SJSA1 (cell line): ENCODE results near the gene KIF9. TPM values are rescaled to one million over a fixed set of nuclear protein-coding genes. Genes with fewer than 3 reads are reported as not detected.
"Not testable (repeated sequence)": the region's sequence is repeated elsewhere in the genome, so short reads cannot be mapped to it uniquely, and the experiment has no call there.

Experiments used
- DNase-seq, 2 experiments: peaks; one replicate each; pipeline ENCODE4 v3.0.0-alpha.2; 2015 to 2020; ENCODE audit warnings: low spot score in 2 of 2, low read depth in 1 of 2
- H3K27ac ChIP-seq: fragments of 250-450 bp; sonication (Bioruptor Pico); 2 replicates; pipeline ENCODE4 v1.5.1; 2020; ENCODE audit warnings: mild to moderate bottlenecking, moderate library complexity
- H3K27me3 ChIP-seq: fragments of 250-450 bp; sonication (Bioruptor Pico); replicated peaks from 2 replicates; pipeline ENCODE4 v1.5.1; 2020; ENCODE audit warnings: mild to moderate bottlenecking, moderate library complexity
- H3K36me3 ChIP-seq: fragments of 250-450 bp; sonication (Bioruptor Pico); 2 replicates; pipeline ENCODE4 v1.5.1; 2020; ENCODE audit warnings: mild to moderate bottlenecking
- H3K4me1 ChIP-seq: fragments of 250-450 bp; sonication (Bioruptor Pico); replicated peaks from 2 replicates; pipeline ENCODE4 v1.6.1; 2021; ENCODE audit warnings: mild to moderate bottlenecking
- H3K4me3 ChIP-seq: fragments of 250-450 bp; sonication (Bioruptor Pico); 2 replicates; pipeline ENCODE4 v1.5.1; 2020; ENCODE audit warnings: mild to moderate bottlenecking
- H3K9me3 ChIP-seq: fragments of 250-450 bp; sonication (Bioruptor Pico); replicated peaks from 2 replicates; pipeline ENCODE4 v1.5.1; 2020; ENCODE audit warnings: mild to moderate bottlenecking
- total RNA-seq: library from RNA; depleted of rRNA; stranded (reverse); fragments of >200 nt; shearing (Covaris generic); gene quantifications from 2 replicates; pipeline ENCODE4 v1.2.3, GENCODE V29; 2014

Gene KIF9
- total RNA-seq, 1 experiment from 2014 or later: 3.2 TPM

DNA sequence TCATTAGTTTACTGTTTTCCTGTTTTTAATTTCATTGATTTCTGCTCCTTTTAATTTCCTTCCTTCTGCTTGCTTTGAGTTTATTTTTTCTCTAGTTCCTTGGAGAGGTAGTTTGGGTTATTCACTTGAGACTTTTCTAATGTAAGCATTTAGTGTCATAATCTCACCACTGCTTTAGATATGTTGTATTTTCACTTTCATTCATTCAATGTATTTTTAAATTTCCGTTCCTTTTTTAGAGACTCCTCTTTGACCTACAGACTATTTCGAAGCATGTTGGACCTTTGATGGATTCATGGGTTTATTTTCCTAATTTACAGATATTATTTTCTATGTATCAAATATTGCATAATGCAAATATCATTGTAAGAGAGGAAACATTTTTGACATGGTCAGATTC lies 23.4 kb upstream of the KIF9 start:
- Histone ChIP-seq H3K27ac (no peak overlapping the region), H3K27me3 (no peaks in the 10 kb centered on the region), H3K4me3 (no peak overlapping the region), H3K36me3 (no peaks in the 10 kb centered on the region; the same call in none of the 2 replicates), H3K9me3 (no peaks in the 10 kb centered on the region), H3K4me1 (no peaks in the 10 kb centered on the region)
- DNase-seq: no peak

DNA sequence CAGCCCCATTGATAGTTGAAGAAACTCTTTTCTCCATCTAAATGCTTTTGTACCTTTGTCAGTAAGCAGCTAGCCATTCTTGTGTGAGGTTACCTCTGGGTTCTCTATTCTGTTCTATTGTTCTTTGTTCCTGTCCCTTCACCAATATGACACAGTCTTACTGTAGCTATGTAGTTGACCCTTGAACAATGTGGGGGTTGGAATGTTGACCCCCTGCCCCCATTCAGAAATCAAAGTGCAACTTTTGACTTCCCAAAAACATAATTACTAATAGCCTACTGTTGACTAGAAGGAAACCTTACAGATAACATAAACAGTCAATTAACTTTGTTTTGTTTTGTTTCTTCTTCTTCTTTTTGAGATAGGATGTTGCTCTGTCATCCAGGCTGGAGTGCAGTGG lies 18.9 kb upstream of the KIF9 start:
- Histone ChIP-seq H3K36me3 (no peaks in the 10 kb centered on the region; the same call in none of the 2 replicates), H3K4me3 (no peak overlapping the region), H3K9me3 (no peaks in the 10 kb centered on the region), H3K4me1 (no peaks in the 10 kb centered on the region), H3K27ac (no peak overlapping the region), H3K27me3 (no peaks in the 10 kb centered on the region)
- DNase-seq: no peak

DNA sequence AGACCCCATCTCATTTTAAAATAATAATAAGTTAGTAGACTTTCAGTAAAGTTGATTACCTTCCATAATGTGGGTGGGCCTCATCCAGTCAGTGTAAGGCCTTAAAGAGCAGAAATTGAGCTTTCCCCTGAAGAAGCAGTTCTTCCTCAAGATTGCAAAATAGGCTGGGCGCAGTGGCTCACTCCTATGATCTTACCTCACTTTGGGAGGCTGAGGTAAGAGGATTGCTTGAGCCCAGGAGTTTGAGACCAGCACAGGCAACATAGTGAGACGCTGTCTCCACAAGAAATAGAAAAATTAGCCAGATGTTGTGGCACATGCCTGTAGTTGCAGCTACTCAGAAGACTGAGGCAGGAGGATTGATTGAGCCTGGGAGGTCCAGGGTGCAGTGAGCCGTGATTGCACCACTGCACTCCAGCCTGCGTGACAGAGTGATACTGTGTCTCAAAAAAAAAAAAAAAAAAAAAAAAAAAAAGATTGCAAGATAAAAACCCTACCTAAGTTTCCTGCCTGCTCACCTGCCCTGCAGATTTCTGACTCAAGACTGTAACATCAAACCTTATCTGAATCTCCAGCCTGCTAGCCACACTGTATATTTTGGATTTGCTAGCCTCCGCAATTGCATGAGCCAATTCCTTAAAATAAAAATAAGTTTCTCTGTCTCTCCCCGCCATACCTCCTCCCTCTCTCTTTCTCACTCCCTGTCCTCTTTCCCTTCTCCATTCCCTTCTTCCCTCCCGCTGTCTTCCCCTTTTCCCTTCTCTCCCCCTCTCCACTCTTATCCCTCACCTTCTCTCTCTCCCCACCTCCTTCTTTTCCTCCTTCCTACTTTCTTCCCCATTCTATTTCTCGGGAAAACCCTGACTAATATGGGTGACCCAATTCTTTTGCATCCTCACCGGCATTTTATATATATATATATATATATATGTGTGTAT lies 17.1 kb upstream of the KIF9 start:
- Histone ChIP-seq H3K4me3 (no peak overlapping the region), H3K27ac (no peak overlapping the region), H3K9me3 (no peaks in the 10 kb centered on the region), H3K4me1 (no peaks in the 10 kb centered on the region), H3K27me3 (no peaks in the 10 kb centered on the region), H3K36me3 (no peaks in the 10 kb centered on the region; the same call in none of the 2 replicates)
- DNase-seq: no peak

DNA sequence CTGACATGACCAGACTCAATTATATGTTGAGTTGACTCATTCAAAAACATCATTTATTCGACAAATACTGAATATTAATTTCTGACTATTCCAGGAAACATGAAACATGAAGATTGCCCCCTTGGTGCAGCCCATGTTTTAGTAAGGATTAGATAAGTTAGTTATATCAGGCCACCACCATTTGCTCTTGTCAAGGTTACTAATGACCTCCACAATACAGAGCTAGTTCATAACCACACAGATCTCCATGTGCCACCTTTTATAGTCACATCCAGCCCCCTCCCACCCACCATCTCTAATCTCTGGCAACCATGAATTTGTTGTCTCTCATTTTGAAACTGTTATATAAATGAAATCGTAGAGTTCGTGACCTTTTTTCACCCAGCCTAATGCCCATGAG lies 15.8 kb upstream of the KIF9 start:
- Histone ChIP-seq H3K4me3 (no peak overlapping the region), H3K4me1 (no peaks in the 10 kb centered on the region), H3K27me3 (no peaks in the 10 kb centered on the region), H3K27ac (no peak overlapping the region), H3K36me3 (no peaks in the 10 kb centered on the region; the same call in none of the 2 replicates), H3K9me3 (no peaks in the 10 kb centered on the region)
- DNase-seq: no peak

DNA sequence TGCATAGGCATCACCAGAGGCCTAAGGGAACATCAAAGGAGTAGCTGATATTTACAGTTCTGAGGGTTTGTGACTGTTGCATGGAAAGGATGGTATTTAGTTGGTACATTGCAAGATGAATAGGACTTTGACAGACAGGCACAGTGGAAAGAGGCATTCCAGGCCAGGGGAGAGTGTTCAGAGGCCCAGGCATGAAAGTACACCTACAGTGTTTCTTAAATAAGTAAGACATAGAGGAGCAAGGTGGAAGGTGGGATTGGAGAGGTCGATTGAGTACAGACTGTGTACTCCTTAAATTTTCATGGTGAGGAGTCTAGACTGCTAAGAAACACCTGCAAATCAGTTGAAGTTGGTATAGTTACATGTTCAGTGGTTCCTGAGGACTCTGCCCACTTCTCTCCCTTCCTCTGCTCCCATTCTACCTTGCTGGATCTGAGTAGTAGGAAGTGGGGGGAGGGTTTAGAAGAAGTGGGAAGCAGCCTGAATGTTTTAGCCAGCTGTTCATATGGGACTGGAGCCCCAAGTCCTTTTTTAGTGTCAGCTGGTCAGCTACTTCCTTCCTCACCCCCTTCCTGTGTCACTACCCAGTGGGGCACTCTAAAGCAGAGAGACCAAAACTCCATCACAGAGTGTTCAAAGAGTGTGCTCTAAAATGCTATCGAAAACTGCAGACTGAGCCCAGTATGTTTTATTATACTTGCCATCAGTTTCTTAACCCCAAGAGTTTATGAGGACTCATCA lies 14.1 kb upstream of the KIF9 start:
- Histone ChIP-seq H3K27me3 (no peaks in the 10 kb centered on the region), H3K36me3 (no peaks in the 10 kb centered on the region), H3K27ac (no peak overlapping the region), H3K4me3 (no peak overlapping the region), H3K9me3 (no peaks in the 10 kb centered on the region), H3K4me1 (no peaks in the 10 kb centered on the region)
- no peak for DNase-seq

DNA sequence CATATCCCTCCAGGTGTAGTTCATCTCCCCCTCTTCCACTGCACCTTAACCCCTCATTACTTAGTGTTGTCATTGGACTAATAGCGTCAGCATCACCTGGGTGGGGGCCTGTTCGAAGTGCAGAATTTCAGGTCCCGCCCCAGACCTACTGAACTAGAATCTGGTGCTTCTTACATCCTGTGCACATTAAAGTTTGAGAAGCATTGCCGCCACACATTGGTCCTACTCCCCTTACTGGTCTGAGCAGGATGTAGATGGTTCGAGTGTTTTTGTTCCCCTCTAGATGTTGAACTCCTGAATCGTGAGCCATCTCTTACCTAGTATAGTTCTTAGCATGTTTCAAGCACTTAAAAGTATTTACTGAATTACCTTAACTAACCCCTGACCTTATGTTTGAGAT lies 13.4 kb upstream of the KIF9 start:
- Histone ChIP-seq H3K4me3 (no peak overlapping the region), H3K27me3 (no peaks in the 10 kb centered on the region), H3K9me3 (no peaks in the 10 kb centered on the region), H3K27ac (no peak overlapping the region), H3K4me1 (no peaks in the 10 kb centered on the region), H3K36me3 (no peaks in the 10 kb centered on the region; the same call in 1 of the 2 replicates)
- no peak for DNase-seq

DNA sequence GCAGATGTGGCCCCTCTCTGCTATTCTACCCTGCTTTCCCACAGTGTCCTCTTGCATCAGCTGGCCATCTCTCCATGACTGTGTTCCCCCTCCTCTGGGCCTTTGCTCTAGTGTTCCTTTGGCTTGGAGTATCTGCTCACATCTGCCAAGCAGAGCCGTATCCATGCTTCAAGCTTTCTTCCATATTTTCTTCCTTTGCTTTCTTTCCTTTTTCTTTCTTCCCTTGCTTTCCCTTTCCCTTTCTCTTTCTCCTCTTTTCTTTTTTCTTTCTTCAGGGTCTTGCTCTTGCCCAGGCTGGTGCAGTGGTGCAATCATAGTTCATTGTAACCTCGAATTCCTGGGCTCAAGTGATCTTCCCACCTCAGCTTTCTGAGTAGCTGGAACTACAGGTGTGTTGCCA lies 12.7 kb upstream of the KIF9 start:
- no peak for DNase-seq
- Histone ChIP-seq H3K27ac (no peak overlapping the region), H3K4me3 (no peak overlapping the region)

DNA sequence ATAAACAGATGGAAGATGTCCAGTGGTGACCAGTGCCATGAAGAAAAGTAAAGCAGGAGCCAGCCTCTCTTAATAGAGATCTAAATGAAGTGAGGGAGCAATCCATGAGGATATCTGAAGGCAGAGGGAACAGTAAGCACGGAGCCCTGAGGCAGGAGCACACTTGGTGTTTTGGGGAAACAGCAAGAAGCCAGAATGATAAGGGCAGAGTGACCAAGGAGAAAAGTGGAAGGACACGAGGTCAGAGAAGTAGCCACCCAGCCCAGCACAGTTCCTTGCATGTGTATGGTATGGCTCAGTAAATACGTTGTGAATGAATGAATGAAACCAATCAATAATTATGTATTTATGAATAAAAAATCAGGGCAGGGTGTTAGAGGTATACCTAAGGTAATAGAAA lies 11.8 kb upstream of the KIF9 start:
- H3K27me3 ChIP-seq: no peaks in the 10 kb centered on the region
- no peaks in the 10 kb centered on the region; the same call in 1 of the 2 replicates for H3K36me3 ChIP-seq
- H3K27ac ChIP-seq: no peak overlapping the region
- H3K9me3 ChIP-seq: no peaks in the 10 kb centered on the region
- H3K4me3 ChIP-seq: no peak overlapping the region
- H3K4me1 ChIP-seq: no peaks in the 10 kb centered on the region
- no peak for DNase-seq

More for the DNA sequence above, 12.7 kb upstream of the KIF9 start:
- Histone ChIP-seq H3K9me3 (no peaks in the 10 kb centered on the region), H3K4me1 (no peaks in the 10 kb centered on the region), H3K36me3 (no peaks in the 10 kb centered on the region; the same call in 1 of the 2 replicates), H3K27me3 (no peaks in the 10 kb centered on the region)

DNA sequence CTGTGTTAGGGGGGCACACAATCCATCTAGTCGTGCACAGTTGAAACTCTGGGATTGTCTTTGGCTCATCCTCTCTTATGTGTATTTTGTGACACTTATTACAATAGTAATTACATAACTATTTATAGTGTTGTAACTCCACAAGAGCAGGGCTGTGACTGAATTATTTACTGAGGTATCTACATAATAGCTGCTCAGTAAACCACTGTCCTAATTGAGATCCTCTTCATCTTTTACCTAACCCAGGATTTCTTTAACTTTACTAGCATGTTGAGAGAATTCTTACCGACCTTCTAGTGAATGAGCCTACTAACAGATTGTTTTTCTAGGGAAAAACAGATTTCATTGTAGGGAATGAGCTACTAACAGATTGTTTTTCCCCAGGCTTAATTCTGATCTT lies 11.2 kb upstream of the KIF9 start:
- no peak overlapping the region for H3K4me3 ChIP-seq
- H3K36me3 ChIP-seq: no peaks in the 10 kb centered on the region; the same call in 1 of the 2 replicates
- H3K27ac ChIP-seq: no peak overlapping the region
- no peaks in the 10 kb centered on the region for H3K4me1 ChIP-seq
- no peak for DNase-seq
- no peaks in the 10 kb centered on the region for H3K27me3 ChIP-seq
- H3K9me3 ChIP-seq: no peaks in the 10 kb centered on the region

DNA sequence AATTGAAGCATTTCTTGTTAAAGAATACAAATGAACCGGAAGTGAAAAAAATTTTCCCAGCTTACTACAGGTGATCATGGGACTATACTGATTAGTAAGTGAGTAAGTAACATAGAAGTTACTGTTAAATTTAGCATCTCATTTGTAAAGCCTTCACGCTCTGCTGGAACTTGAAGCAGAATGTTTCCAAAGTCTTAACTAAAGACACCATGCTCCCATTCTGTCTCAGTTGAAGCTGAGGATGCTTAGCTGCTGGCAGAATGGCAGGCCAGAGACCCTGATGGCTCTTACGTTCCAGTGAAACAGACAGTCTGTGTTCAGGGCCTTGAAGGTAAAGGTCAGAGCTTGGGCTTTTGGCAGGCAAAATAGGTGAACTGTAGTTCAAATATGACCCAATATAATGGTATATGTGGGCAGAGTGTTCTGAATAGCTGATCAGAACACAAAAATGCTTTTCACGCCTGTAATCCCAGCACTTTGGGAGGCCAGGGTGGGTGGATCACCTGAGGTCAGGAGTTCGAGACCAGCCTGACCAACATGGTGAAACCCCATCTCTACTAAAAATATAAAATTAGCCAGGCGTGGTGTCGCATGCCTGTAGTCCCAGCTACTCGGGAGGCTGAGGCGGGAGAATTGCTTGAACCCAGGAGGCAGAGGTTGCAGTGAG lies 9.3 kb upstream of the KIF9 start:
- not testable (repeated sequence) for H3K9me3 ChIP-seq, H3K27ac ChIP-seq, H3K36me3 ChIP-seq, H3K4me1 ChIP-seq, H3K27me3 ChIP-seq, DNase-seq, H3K4me3 ChIP-seq

DNA sequence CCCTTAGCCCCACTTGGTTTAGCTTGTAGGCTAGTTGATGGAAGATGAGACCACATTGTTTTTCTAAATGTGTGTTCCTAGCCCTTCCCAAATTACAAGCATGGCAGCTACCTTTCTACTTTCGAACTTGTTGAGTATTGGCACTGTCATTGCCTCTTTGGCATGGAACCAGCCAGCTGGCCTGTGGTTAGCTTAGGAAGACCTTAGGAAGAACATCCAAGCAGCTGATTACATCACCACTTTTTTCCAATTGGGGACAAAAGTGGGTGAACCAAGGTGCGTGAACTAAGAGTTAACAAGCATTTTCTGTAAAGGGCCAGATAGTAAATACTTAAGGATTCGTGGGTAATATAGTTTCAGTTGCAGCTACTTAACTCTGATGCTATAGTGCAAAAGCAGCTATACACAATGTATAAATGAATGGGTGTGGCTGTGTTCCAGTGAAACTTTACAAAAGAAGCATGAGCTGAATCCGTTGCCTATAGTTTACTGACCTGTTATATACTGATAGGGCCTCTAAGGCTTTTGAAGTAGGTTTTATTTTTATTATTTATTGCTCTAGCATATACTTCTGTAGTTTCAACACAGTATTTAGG lies 8.7 kb upstream of the KIF9 start:
- H3K9me3 ChIP-seq: no peaks in the 10 kb centered on the region
- no peaks in the 10 kb centered on the region for H3K4me1 ChIP-seq
- H3K27me3 ChIP-seq: no peaks in the 10 kb centered on the region
- H3K36me3 ChIP-seq: no peaks in the 10 kb centered on the region; the same call in 1 of the 2 replicates
- H3K27ac ChIP-seq: no peak overlapping the region
- H3K4me3 ChIP-seq: no peak overlapping the region
- no peak for DNase-seq

DNA sequence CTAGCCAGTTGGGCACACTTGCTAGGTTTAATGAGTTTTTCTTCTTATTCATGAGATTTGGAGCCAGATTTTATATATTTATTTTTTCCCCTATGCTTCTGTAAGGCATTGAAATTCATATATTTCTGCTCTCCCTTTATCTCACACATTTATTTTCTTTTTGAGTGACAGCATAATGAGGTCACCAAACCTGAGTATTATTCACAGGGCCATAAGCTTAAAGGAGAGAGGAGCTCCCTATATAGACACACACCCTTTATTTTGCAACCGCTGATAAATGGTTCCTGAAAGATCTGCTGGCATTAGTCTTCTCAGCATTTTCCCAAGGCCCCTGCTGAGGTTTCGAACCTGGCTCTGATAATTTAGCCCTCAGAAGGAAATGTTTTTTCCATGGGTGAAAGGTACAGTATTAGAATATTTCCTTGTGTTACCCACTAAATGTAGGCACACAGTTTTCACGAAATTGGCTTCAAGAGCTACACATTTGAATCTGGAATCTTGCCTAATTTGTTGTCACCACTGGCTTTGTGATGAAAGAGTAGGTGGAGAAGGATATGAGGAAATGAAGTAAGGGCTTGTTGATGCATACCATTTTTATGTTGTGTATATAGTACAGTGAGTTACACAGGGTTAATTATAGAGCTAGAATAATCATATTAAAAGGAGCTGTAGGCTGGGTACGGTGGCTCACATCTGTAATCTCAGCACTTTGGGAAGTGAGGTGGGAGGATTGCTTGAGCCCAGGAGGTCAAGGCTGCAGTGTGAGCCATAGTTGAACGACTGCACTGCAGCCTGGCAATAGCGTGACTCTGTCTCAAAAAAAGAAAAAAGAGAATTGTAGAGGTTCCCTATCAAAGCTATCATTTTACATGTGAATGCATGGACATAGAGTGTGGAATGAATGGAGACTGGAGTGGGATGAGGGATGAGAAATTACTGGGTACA lies 6.6 kb upstream of the KIF9 start:
- no peaks in the 10 kb centered on the region for H3K27me3 ChIP-seq
- no peak for DNase-seq
- no peaks in the 10 kb centered on the region for H3K9me3 ChIP-seq
- H3K4me1 ChIP-seq: no peaks in the 10 kb centered on the region
- no peaks in the 10 kb centered on the region; the same call in 1 of the 2 replicates for H3K36me3 ChIP-seq
- no peak overlapping the region for H3K4me3 ChIP-seq
- H3K27ac ChIP-seq: no peak overlapping the region
